Lower leg skin (tissue), 3 donors: ENCODE results near the gene DCAF8.

Experiments used
- POLR2A ChIP-seq, 2 donors: fragments of 450-650 bp; IDR thresholded peaks; one replicate each; pipeline ENCODE4 v1.6.1; 2016 to 2017; ENCODE audit warnings: antibody characterized with exemption in 2 of 2, mild to moderate bottlenecking in 1 of 2, moderate library complexity in 1 of 2
- TF ChIP-seq, protein P1 (sequence below), 3 donors: fragments of 450-650 bp; IDR thresholded peaks; one replicate each; pipeline ENCODE4 v1.5.1; 2016; ENCODE audit warnings: antibody characterized with exemption in 3 of 3, mild to moderate bottlenecking in 3 of 3, moderate library complexity in 2 of 3

DNA sequence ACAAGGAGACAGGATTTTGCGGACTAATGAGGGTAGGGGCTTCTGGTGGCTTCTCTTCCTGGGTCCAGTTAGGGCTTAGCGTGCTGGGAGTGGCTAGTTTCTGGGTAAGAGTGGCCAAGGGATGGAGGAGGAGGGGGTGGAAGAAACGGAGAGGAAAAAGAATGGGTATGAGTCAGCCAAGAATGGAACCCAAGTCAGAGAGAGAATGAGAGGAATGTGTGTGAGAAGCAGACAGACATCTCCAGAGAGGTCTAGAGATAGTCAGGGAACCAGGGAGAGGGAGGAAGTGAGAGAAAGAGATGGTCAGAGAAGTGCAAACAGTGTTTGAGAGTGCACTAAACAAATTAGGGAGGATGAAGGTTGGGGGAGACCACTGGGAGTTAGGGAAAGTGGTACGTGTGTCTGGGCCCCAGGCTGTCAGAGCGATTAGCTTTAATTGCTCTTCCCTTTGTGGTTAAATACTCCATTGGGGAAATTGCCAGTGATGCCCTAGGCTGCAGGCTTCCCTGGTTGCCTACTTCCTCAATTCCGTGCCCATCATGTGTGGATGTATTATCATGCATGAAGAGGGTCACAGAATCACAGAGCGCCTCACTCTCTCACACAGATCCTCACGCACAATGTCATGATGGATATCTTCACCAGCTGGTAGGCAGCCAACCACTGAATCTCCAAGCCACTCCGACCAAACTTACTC lies 55.8 kb downstream of the DCAF8 start:
- TF ChIP-seq POLR2A (IDR thresholded peaks at IDR 0.05): no peak
- TF ChIP-seq, protein P1, sequence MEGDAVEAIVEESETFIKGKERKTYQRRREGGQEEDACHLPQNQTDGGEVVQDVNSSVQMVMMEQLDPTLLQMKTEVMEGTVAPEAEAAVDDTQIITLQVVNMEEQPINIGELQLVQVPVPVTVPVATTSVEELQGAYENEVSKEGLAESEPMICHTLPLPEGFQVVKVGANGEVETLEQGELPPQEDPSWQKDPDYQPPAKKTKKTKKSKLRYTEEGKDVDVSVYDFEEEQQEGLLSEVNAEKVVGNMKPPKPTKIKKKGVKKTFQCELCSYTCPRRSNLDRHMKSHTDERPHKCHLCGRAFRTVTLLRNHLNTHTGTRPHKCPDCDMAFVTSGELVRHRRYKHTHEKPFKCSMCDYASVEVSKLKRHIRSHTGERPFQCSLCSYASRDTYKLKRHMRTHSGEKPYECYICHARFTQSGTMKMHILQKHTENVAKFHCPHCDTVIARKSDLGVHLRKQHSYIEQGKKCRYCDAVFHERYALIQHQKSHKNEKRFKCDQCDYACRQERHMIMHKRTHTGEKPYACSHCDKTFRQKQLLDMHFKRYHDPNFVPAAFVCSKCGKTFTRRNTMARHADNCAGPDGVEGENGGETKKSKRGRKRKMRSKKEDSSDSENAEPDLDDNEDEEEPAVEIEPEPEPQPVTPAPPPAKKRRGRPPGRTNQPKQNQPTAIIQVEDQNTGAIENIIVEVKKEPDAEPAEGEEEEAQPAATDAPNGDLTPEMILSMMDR (IDR thresholded peaks at IDR 0.05): no peak
